Caco-2 (cell line): ENCODE data around the gene SORL1. TPM values are rescaled to one million over a fixed set of nuclear protein-coding genes. Genes with fewer than 3 reads are reported as not detected.

ENCODE experiments used
- BruUV-seq: library from RNA; stranded (reverse); fragments of 400-500 nt; replicated peaks from 2 replicates; lab custom pipeline; 2021; lab: Mats Ljungman, UMichigan
- CTCF ChIA-PET: fragments of 300-600 bp; sonication (Branson Sonifier 250); formaldehyde crosslinking; loops from one replicate; lab custom pipeline; 2022; ENCODE audit warnings: antibody characterized with exemption; lab: Charles Lee
- POLR2A ChIA-PET: fragments of 300-600 bp; sonication (Branson Sonifier 250); formaldehyde crosslinking; loops from one replicate; lab custom pipeline; 2022; ENCODE audit warnings: antibody characterized with exemption; lab: Charles Lee
- DNase-seq, 2 experiments: peaks; one replicate each; pipeline versions ENCODE4 v3.0.0 to v3.0.0-alpha.2; 2020 to 2022
- H3K27me3 ChIP-seq: replicated peaks from 2 replicates; pipeline ENCODE4 v1.6.0; 2011; ENCODE audit warnings: low read length; ENCODE audit not compliant: control insufficient read depth, insufficient read depth
- H3K36me3 ChIP-seq: 2 replicates; pipeline ENCODE4 v1.5.1; 2011; ENCODE audit warnings: low read length; ENCODE audit not compliant: control insufficient read depth, insufficient read depth
- H3K4me1 ChIP-seq: fragments of 250-450 bp; sonication (Bioruptor Pico); 2 replicates; pipeline ENCODE4 v1.5.1; 2020; ENCODE audit warnings: mild to moderate bottlenecking
- H3K4me3 ChIP-seq: 2 replicates; pipeline ENCODE4 v1.5.1; 2011; ENCODE audit warnings: low read depth, mild to moderate bottlenecking, control low read depth, low read length
- H3K9me3 ChIP-seq: fragments of 250-450 bp; sonication (Bioruptor Pico); 2 replicates; pipeline ENCODE4 v1.5.1; 2020; ENCODE audit warnings: mild to moderate bottlenecking, moderate library complexity
- H3K27ac Mint-ChIP-seq: one replicate; pipeline ENCODE4 v1.8.0; 2022; ENCODE audit warnings: mixed read lengths; ENCODE audit not compliant: unreplicated experiment
- H3K27me3 Mint-ChIP-seq: one replicate; pipeline ENCODE4 v1.8.0; 2022; ENCODE audit warnings: mixed read lengths; ENCODE audit not compliant: insufficient read depth, unreplicated experiment
- H3K36me3 Mint-ChIP-seq: one replicate; pipeline ENCODE4 v1.8.0; 2022; ENCODE audit warnings: mild to moderate bottlenecking, mixed read lengths; ENCODE audit not compliant: insufficient read depth, unreplicated experiment
- H3K4me1 Mint-ChIP-seq: one replicate; pipeline ENCODE4 v1.8.0; 2022; ENCODE audit warnings: low read depth, mixed read lengths; ENCODE audit not compliant: unreplicated experiment
- H3K4me3 Mint-ChIP-seq: one replicate; pipeline ENCODE4 v1.8.0; 2022; ENCODE audit warnings: mild to moderate bottlenecking, moderate library complexity, mixed read lengths; ENCODE audit not compliant: unreplicated experiment
- H3K9me3 Mint-ChIP-seq: one replicate; pipeline ENCODE4 v1.8.0; 2022; ENCODE audit warnings: mixed read lengths; ENCODE audit not compliant: unreplicated experiment
- CTCF ChIP-seq, 2 experiments: fragments of 200-600 bp in 1 of 2; IDR thresholded peaks; 1 replicate in 1 of 2; 2 replicates in 1 of 2; pipeline versions ENCODE4 v1.5.1 to v1.8.0; 2011 to 2022; ENCODE audit warnings: antibody characterized with exemption in 1 of 2, control low read depth in 1 of 2, inconsistent platforms in 1 of 2, low read depth in 1 of 2, low read length in 1 of 2, mild to moderate bottlenecking in 1 of 2, moderate library complexity in 1 of 2; ENCODE audit not compliant: insufficient read depth in 1 of 2, severe bottlenecking in 1 of 2, unreplicated experiment in 1 of 2
- intact Hi-C: fragments of 100-400 bp; cut with micrococcal nuclease; formaldehyde crosslinking; loops from one replicate; pipeline ENCODE4 v1.10.0; 2022; ENCODE audit not compliant: unreplicated experiment
- total RNA-seq: library from RNA; stranded (reverse); gene quantifications from 2 replicates; pipeline ENCODE4 v1.2.3, GENCODE V29; 2022

Gene SORL1
- total RNA-seq, 1 experiment from 2014 or later, result 26.3 TPM

- Histone ChIP-seq H3K27me3 (no peaks in the 10 kb centered on the region), H3K36me3 (no peaks in the 10 kb centered on the region), H3K4me3 (no peak overlapping the region), H3K4me1 (peaks cover 21% of the 10 kb centered on the region; the same call in 1 of the 2 replicates), H3K9me3 (no peaks in the 10 kb centered on the region)
- intact Hi-C loops, result no loop called here
- Mint-ChIP-seq H3K9me3 (no peaks in the 10 kb centered on the region), H3K4me1 (peaks cover 26% of the 10 kb centered on the region), H3K4me3 (no peak overlapping the region), H3K27ac (no peak overlapping the region), H3K27me3 (no peaks in the 10 kb centered on the region), H3K36me3 (no peaks in the 10 kb centered on the region)
- no peak for DNase-seq
- no peak for TF ChIP-seq CTCF (IDR thresholded peaks at IDR 0.05; ENCODE audit: insufficient read depth in 1 of 2, low read depth in 1 of 2, low read length in 1 of 2, severe bottlenecking in 1 of 2, unreplicated experiment in 1 of 2)
- CTCF ChIA-PET, result no interaction called here
- POLR2A ChIA-PET, result no interaction called here
- BruUV-seq, result no TSS peak
These were observed 4.8 kb downstream of the SORL1 start for GRCh38 chr11:121456816-121457431.

GRCh38 chr11:121458551-121458950 is 6.4 kb downstream of the SORL1 start:
- intact Hi-C loops, result no loop called here
- CTCF ChIA-PET, result no interaction called here
- peaks cover 13% of the 10 kb centered on the region; the same call in 1 of the 2 replicates for H3K4me1 ChIP-seq

GRCh38 chr11:121459413-121460017 is 7.4 kb downstream of the SORL1 start:
- ChIA-PET CTCF (no interaction called here), POLR2A (no interaction called here)
- H3K4me3 ChIP-seq, result no peak overlapping the region
- no peak for TF ChIP-seq CTCF (IDR thresholded peaks at IDR 0.05; ENCODE audit: insufficient read depth in 1 of 2, low read depth in 1 of 2, low read length in 1 of 2, severe bottlenecking in 1 of 2, unreplicated experiment in 1 of 2)
- no peaks in the 10 kb centered on the region for H3K36me3 ChIP-seq
- no peaks in the 10 kb centered on the region for H3K9me3 Mint-ChIP-seq
- H3K36me3 Mint-ChIP-seq, result no peaks in the 10 kb centered on the region
- H3K27me3 ChIP-seq, result no peaks in the 10 kb centered on the region
- BruUV-seq, result no TSS peak
- H3K4me3 Mint-ChIP-seq, result no peak overlapping the region
- H3K9me3 ChIP-seq, result no peaks in the 10 kb centered on the region
- DNase-seq, result no peak
- H3K4me1 Mint-ChIP-seq, result peaks cover 19% of the 10 kb centered on the region
- no peaks in the 10 kb centered on the region for H3K27me3 Mint-ChIP-seq
- no peak overlapping the region for H3K27ac Mint-ChIP-seq
- intact Hi-C loops, result no loop called here
- peaks cover 16% of the 10 kb centered on the region for H3K4me1 ChIP-seq

More at GRCh38 chr11:121458551-121458950, 6.4 kb downstream of the SORL1 start:
- H3K36me3 ChIP-seq, result no peaks in the 10 kb centered on the region
- DNase-seq, result no peak
- no peak overlapping the region for H3K4me3 ChIP-seq
- H3K4me3 Mint-ChIP-seq, result no peak overlapping the region
- no peaks in the 10 kb centered on the region for H3K27me3 Mint-ChIP-seq
- POLR2A ChIA-PET, result no interaction called here
- no peaks in the 10 kb centered on the region for H3K9me3 Mint-ChIP-seq
- no peaks in the 10 kb centered on the region for H3K36me3 Mint-ChIP-seq
- TF ChIP-seq CTCF (IDR thresholded peaks at IDR 0.05; ENCODE audit: insufficient read depth in 1 of 2, low read depth in 1 of 2, low read length in 1 of 2, severe bottlenecking in 1 of 2, unreplicated experiment in 1 of 2), result no peak
- peaks cover 23% of the 10 kb centered on the region for H3K4me1 Mint-ChIP-seq
- no TSS peak for BruUV-seq
- H3K9me3 ChIP-seq, result no peaks in the 10 kb centered on the region
- H3K27ac Mint-ChIP-seq, result no peak overlapping the region
- no peaks in the 10 kb centered on the region for H3K27me3 ChIP-seq
